Muscle of leg (tissue), 16 donors: ENCODE data around the gene PKMYT1. TPM values are rescaled to one million over a fixed set of nuclear protein-coding genes. Genes with fewer than 3 reads are reported as not detected.

ENCODE experiments used
- DNase-seq: peaks from one replicate; pipeline ENCODE4 v3.0.0; 2013
- H3K27ac ChIP-seq: one replicate; pipeline ENCODE4 v1.5.1; 2013; ENCODE audit warnings: mild to moderate bottlenecking, low read length, control low read depth
- H3K27me3 ChIP-seq: one replicate; pipeline ENCODE4 v1.6.1; 2013; ENCODE audit warnings: low read length; ENCODE audit not compliant: control insufficient read depth, insufficient read depth
- H3K36me3 ChIP-seq: one replicate; pipeline ENCODE4 v1.6.1; 2013; ENCODE audit warnings: low read length; ENCODE audit not compliant: control insufficient read depth, insufficient read depth
- H3K4me1 ChIP-seq: one replicate; pipeline ENCODE4 v1.6.1; 2013; ENCODE audit warnings: low read length; ENCODE audit not compliant: control insufficient read depth, insufficient read depth
- H3K4me3 ChIP-seq: one replicate; pipeline ENCODE4 v1.5.1; 2013; ENCODE audit warnings: low read length, control low read depth
- H3K9me3 ChIP-seq: replicated peaks from 2 replicates; pipeline ENCODE4 v1.6.1; 2013; ENCODE audit warnings: low read depth, low read length; ENCODE audit not compliant: control insufficient read depth
- whole genome bisulfite sequencing: methylation state at CpG from one replicate; pipeline ENCODE4 v1.1.5; 2013; ENCODE audit warnings: missing lambda C conversion rate; ENCODE audit not compliant: insufficient coverage; 5-methylcytosine and 5-hydroxymethylcytosine counted together
- long read RNA-seq, 11 donors: transcript quantifications; one replicate each; lab custom pipeline, GENCODE V29; 2026
- polyA plus RNA-seq, 8 donors: library from polyadenylated mRNA; unstranded; fragments of 120-200 nt; gene quantifications; one replicate each; pipeline versions ENCODE4 v1.2.1 to v1.2.3, GENCODE V29; 2013; ENCODE audit warnings: inconsistent platforms in 1 of 8, low replicate concordance in 1 of 8; ENCODE audit not compliant: insufficient read length in 8 of 8, insufficient read depth in 1 of 8
- total RNA-seq: library from RNA; stranded (reverse); fragments of 120-200 nt; gene quantifications from one replicate; pipeline ENCODE4 v1.2.4, GENCODE V29; 2013

The PKMYT1 gene
- total RNA-seq, result 3.6 TPM
- polyA plus RNA-seq, result 10 to 100 TPM; 10.4 to 19.4 (median 14.2) TPM
- long read RNA-seq, donor 1, partial matches to known transcripts, result 0 of 1 reads
- long read RNA-seq, donor 1, other reads (novel, unspliced or antisense), result 0 of 1 reads
- long read RNA-seq, donor 2, result 0 reads
- long read RNA-seq, donor 3, partial matches to known transcripts, result 0 of 2 reads
- long read RNA-seq, donor 3, other reads (novel, unspliced or antisense), result 0 of 2 reads
- long read RNA-seq, donor 4, partial matches to known transcripts, result 0 of 4 reads
- long read RNA-seq, donor 4, other reads (novel, unspliced or antisense), result 0 of 4 reads
- long read RNA-seq, donor 5, partial matches to known transcripts, result 0 of 4 reads
- long read RNA-seq, donor 5, other reads (novel, unspliced or antisense), result 0 of 4 reads
- long read RNA-seq, donor 6, partial matches to known transcripts, result 0 of 3 reads
- long read RNA-seq, donor 6, other reads (novel, unspliced or antisense), result 0 of 3 reads
- long read RNA-seq, donor 7, partial matches to known transcripts, result 0 of 3 reads
- long read RNA-seq, donor 7, other reads (novel, unspliced or antisense), result 0 of 3 reads
- long read RNA-seq, donor 8, partial matches to known transcripts, result 0 of 2 reads
- long read RNA-seq, donor 8, other reads (novel, unspliced or antisense), result 0 of 2 reads
- long read RNA-seq, donor 9, partial matches to known transcripts, result 14 of 14 reads
- long read RNA-seq, donor 9, other reads (novel, unspliced or antisense), result 0 of 14 reads
- long read RNA-seq, donor 10, partial matches to known transcripts, result 0 of 2 reads
- long read RNA-seq, donor 10, other reads (novel, unspliced or antisense), result 0 of 2 reads
- long read RNA-seq, donor 11, partial matches to known transcripts, result 0 of 1 reads
- long read RNA-seq, donor 11, other reads (novel, unspliced or antisense), result 0 of 1 reads

DNA sequence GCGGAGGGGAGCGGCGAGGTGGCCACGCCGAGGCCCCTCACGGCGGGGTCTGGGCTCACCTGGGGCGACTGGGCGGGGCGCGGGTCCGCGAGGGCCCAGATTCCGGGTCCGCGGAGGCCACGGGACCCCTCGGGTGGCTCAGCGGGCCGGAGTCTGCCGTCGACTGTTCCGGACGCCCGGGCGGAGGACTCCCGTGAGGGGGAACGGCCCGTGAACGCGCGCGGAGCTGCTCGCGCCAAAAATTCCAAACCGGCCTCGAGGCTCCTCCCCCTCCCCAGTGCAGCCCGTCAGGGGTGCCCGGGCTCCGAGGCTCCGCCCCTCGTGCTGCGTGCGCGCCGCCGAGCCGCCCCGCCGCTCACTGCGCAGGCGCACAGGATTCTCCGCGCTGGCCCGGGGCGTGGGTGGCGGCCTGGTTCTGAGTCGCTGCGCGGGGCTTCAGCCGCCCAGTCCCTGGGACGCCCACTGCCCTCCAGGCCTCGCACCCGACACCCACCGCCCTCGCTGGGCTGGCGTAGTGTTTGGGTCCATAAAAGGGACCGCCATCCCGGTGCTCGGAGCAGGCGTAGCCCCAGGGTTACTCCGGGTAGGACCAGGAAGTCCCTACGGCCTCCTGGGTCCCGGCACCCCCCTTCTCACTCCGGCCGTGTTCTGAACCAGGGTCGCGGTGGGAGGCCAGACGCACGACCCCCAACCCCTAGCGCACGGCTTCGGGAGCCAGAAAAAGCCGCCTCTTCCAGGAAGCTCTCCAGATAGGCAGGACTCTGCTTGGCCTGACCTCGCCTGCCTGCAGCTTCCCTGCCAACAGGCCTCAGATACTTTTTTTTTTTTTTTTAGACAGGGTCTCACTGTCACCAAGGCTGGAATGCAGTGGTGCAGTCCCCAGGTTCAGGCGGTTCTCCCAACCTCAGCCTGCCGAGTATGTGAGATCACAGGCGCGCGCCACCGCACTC, at the start of gene PKMYT1:
Gene PKMYT1 (minus strand): TSS at position 220 of the 950 bp plus-strand sequence. CDS start 789 bp downstream, outside the sequence.
- H3K9me3 ChIP-seq, result no peaks in the 10 kb centered on the region
- peak within 1 kb of the TSS; percentile 60 for H3K27ac ChIP-seq
- DNase-seq, result peak; percentile 96
- 5% methylated on average over 91 of the region's 91 CpGs for WGBS
- peak within 1 kb of the TSS; percentile 74 for H3K4me3 ChIP-seq
- peaks cover 37% of the 10 kb centered on the region for H3K4me1 ChIP-seq
- H3K27me3 ChIP-seq, result peaks cover 3% of the 10 kb centered on the region
- H3K36me3 ChIP-seq, result peaks cover 7% of the 10 kb centered on the region

DNA sequence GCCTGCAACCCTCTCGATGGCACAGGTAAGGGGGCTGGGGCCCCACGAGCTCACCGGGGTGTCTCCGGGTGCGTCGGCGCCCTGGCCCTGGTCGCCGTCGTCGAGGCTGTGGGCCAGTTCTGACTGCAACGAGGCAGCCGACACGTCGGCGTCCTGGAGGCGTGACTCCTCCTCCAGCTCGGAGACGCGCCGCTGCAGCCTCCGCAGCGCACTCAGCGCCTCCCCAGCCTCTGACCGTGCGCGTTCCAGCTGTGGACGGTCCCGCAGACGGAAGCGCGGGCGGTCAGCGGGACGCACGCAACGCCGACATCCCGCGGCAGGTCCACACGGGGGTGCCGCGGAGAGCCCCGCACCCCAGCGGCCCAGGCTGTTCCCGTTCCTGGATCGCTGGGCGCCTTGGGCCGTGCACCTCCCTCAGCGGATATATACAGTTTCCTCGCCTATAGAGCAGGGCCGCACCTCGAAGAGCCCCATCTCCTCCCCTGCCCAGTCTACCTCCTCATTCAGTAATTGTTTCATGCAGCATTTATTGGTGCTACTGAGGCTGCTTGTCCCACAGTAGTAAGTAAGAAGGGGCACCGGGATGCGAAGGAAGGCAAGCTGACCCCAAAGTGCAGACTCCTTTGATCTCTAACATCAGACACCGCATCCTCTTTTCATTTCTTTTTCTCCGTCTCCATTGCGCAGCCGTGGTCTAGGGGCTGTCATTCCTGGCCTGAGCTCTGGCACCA, 49.4 kb upstream of the PKMYT1 start:
- WGBS, result 10% methylated on average over 57 of the region's 59 CpGs
- DNase-seq, result no peak
- no peak overlapping the region for H3K27ac ChIP-seq
- H3K4me1 ChIP-seq, result peaks cover 31% of the 10 kb centered on the region
- no peaks in the 10 kb centered on the region for H3K9me3 ChIP-seq
- H3K27me3 ChIP-seq, result peaks cover 62% of the 10 kb centered on the region
- no peak overlapping the region for H3K4me3 ChIP-seq
- peaks cover 24% of the 10 kb centered on the region for H3K36me3 ChIP-seq

DNA sequence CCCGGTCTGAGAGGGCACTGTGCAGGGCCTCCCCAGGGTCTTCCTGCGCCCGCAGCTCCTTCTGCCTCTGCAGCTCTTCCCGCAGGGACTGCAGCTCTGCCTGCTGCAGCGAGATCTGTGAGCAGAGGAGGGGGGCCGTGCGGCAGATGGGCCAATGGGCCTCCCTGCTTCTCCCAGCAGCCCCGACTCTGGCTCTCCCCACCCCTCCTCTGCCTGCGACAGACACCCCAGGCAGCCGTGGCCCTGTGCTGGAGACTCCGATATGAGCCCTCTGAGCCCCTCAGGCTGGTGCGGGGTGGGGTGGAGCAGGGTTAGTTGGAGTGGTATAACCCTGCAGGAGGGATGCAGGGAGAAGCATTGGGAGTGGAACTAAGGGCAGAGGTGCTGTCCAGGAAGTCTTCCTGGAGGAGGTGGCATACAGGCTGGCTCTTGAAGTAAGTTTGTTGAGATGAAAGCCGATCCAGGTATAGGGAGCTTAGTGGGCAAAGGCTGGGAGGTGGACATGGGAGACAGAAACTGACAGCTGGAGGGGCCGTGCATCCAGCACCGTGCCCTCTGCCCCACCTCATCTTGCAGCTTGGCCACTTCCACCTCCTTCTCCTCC, 48.6 kb upstream of the PKMYT1 start:
- no peaks in the 10 kb centered on the region for H3K9me3 ChIP-seq
- H3K27me3 ChIP-seq, result peaks cover 54% of the 10 kb centered on the region
- no peak overlapping the region for H3K27ac ChIP-seq
- peaks cover 24% of the 10 kb centered on the region for H3K36me3 ChIP-seq
- whole genome bisulfite sequencing, result 18% methylated on average over 11 of the region's 15 CpGs
- DNase-seq, result no peak
- H3K4me3 ChIP-seq, result no peak overlapping the region
- H3K4me1 ChIP-seq, result peaks cover 34% of the 10 kb centered on the region

DNA sequence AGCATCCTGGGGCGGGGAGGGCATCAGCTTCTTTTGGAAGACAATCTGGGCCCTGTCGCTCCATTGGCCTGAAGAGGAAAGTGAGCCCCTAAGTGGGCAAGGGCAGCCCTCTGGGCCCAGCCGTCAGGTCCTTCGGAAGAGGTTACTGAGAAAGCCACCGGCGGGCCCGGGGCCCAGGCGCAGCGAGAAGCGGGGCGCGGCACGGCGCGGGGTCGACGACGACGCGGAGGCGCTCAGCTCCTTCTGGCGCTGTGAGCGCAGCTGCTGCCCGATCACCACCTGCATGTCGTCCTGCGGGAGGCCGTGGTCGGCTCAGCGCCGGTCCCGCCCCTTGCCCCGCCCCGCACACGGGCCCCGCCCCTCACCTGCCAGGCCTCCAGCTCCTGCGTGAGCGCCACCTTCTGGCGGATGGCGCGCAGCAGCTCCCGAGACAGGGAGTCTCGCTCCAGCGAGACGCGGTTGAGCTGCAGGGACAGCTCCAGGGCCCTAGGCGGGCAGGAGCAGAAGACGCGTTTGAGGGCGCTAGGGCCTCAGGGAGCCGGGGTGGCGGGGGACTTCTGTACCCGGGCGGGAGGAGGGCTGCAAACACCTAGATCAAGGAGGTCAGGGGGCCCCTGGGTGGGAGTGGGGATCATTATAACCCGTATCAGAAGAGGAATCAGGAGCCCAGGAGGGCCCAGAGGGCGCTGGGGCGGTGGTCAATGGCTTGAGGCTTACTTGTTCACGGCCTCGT, 47.9 kb upstream of the PKMYT1 start:
- Histone ChIP-seq H3K4me1 (peaks cover 40% of the 10 kb centered on the region), H3K4me3 (no peak overlapping the region), H3K36me3 (peaks cover 24% of the 10 kb centered on the region), H3K27me3 (peaks cover 47% of the 10 kb centered on the region), H3K27ac (peak overlapping the region; percentile 13), H3K9me3 (no peaks in the 10 kb centered on the region)
- DNase-seq, result peak; percentile 75
- 8% methylated on average over 58 of the region's 58 CpGs for WGBS

DNA sequence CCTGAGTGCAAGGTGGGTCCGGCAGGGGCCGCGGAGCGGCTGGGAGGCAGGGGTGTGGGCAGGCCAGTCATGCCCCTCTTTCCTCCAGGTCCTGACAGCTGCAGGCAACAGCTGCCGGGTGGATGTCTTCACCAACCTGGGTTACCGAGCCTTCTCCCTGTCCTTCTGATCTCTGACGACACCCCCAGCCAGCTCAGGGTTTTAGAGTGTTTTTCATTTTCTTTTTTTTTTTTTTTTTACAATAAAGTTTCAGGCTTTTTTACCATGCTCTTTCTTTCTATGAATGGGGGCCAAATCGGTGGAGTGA, 47.2 kb upstream of the PKMYT1 start:
- Histone ChIP-seq H3K36me3 (peaks cover 24% of the 10 kb centered on the region), H3K4me3 (no peak overlapping the region), H3K27ac (no peak overlapping the region), H3K4me1 (peaks cover 47% of the 10 kb centered on the region), H3K27me3 (peaks cover 40% of the 10 kb centered on the region), H3K9me3 (no peaks in the 10 kb centered on the region)
- DNase-seq, result no peak
- WGBS, result 80% methylated on average over 3 of the region's 8 CpGs

DNA sequence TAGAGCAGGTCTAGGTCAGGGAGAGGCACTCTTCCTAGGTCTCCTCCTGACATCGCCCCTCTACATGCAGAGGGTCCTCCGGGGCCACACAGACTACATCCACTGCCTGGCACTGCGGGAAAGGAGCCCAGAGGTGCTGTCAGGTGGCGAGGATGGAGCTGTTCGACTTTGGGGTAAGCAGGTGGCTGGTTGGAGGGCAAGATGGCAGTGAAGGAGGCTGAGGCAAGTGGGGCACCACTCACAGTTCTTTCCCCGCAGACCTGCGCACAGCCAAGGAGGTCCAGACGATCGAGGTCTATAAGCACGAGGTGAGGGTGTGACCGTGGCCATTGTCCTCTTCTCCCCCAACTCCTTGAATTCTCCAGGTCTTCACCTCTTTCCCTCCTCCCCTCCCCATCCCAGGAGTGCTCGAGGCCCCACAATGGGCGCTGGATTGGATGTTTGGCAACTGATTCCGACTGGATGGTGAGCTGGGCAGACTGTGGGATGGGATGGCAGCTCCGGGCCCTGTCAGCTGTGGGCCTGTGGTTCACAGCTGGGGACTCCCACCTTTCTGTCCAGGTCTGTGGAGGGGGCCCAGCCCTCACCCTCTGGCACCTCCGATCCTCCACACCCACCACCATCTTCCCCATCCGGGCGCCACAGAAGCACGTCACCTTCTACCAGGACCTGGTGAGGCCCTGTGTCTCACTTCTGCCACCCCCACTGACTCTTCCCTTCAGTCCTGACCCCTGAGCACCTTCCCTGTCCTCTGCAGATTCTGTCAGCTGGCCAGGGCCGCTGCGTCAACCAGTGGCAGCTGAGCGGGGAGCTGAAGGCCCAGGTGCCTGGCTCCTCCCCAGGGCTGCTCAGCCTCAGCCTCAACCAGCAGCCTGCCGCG, 46.6 kb upstream of the PKMYT1 start:
- no peak for DNase-seq
- H3K4me1 ChIP-seq, result peaks cover 53% of the 10 kb centered on the region
- WGBS, result 89% methylated on average over 15 of the region's 24 CpGs

DNA sequence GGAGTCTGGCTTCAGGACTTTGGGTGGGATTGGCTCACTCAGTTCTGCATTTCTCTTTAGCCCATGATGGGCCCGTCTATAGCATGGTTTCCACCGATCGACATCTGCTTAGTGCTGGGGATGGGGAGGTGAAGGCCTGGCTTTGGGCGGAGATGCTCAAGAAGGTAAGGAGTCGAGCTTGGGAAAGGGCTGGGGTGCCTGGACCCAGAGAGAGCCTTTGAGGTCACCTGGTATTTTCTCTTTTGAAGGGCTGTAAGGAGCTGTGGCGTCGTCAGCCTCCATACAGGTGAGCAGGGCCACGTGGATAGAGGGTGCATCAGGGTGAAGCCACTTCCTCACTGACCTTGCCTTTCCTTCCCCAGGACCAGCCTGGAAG, 45.7 kb upstream of the PKMYT1 start:
- peaks cover 27% of the 10 kb centered on the region for H3K27me3 ChIP-seq
- 94% methylated on average over 5 of the region's 8 CpGs for WGBS
- H3K27ac ChIP-seq, result no peak overlapping the region
- H3K4me3 ChIP-seq, result no peak overlapping the region
- peaks cover 57% of the 10 kb centered on the region for H3K4me1 ChIP-seq
- no peaks in the 10 kb centered on the region for H3K9me3 ChIP-seq
- peaks cover 26% of the 10 kb centered on the region for H3K36me3 ChIP-seq
- no peak for DNase-seq

More for the DNA sequence above, 46.6 kb upstream of the PKMYT1 start:
- no peaks in the 10 kb centered on the region for H3K9me3 ChIP-seq
- no peak overlapping the region for H3K4me3 ChIP-seq
- peaks cover 26% of the 10 kb centered on the region for H3K36me3 ChIP-seq
- H3K27me3 ChIP-seq, result peaks cover 34% of the 10 kb centered on the region
- no peak overlapping the region for H3K27ac ChIP-seq
